ENCODE results near the gene MLX.

- TF ChIP-seq, protein P1, sequence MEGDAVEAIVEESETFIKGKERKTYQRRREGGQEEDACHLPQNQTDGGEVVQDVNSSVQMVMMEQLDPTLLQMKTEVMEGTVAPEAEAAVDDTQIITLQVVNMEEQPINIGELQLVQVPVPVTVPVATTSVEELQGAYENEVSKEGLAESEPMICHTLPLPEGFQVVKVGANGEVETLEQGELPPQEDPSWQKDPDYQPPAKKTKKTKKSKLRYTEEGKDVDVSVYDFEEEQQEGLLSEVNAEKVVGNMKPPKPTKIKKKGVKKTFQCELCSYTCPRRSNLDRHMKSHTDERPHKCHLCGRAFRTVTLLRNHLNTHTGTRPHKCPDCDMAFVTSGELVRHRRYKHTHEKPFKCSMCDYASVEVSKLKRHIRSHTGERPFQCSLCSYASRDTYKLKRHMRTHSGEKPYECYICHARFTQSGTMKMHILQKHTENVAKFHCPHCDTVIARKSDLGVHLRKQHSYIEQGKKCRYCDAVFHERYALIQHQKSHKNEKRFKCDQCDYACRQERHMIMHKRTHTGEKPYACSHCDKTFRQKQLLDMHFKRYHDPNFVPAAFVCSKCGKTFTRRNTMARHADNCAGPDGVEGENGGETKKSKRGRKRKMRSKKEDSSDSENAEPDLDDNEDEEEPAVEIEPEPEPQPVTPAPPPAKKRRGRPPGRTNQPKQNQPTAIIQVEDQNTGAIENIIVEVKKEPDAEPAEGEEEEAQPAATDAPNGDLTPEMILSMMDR (IDR thresholded peaks at IDR 0.05) = no peak
- TF ChIP-seq POLR2A (IDR thresholded peaks at IDR 0.05) = no peak
These were observed 11.7 kb upstream of the MLX start for GRCh38 chr17:42555122-42555622.
